GM18868 (cell line): ENCODE measurements around the gene TRIM28.
A peak's percentile ranks its signal among the peaks of the same experiment; 100 is the strongest.

Experiments
- ATAC-seq: cut with Tn5 transposase; IDR thresholded peaks from one replicate; pipeline ENCODE4 v1.9.1; 2021; ENCODE audit warnings: mild to moderate bottlenecking, moderate library complexity; ENCODE audit not compliant: unreplicated experiment

The TRIM28 gene

GRCh38 chr19:58559275-58560006, 15.6 kb downstream of the TRIM28 start:
- ATAC-seq, result peak; percentile 24

- ATAC-seq, result no peak
Measured at GRCh38 chr19:58560007-58560887, 16.4 kb downstream of the TRIM28 start.

GRCh38 chr19:58560921-58561320, 17.1 kb downstream of the TRIM28 start:
- ATAC-seq, result no peak

- no peak for ATAC-seq
Measured at GRCh38 chr19:58561373-58562121, 17.7 kb downstream of the TRIM28 start.

GRCh38 chr19:58562122-58563033, 18.5 kb downstream of the TRIM28 start:
- ATAC-seq, result no peak

DNA sequence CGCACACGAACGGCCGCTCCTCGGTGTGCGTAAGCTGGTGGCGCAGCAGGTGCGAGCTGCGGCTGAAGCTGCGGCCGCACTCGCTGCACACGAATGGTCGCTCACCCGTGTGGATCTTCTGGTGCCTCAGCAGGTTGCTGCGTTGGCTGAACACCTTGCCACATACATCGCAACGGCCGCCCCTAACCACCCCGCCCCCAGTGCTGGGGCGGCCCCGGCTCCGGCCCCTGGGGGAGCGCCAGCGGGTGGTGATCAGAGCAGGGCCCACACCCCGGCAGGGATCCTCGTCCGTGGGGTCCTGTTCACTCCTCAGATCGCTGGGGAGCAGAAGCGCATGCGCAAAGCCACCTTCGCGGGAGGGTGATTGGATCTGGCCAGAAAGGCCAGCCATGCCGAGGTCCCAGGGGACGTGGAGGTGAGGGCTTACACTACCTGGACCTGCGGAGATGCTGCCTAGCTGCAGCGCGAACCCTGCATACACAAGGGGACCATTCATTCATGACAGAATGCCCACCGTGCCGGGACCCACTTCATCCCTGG, 19.2 kb downstream of the TRIM28 start:
- ATAC-seq, result no peak

GRCh38 chr19:58563823-58564222, 20.0 kb downstream of the TRIM28 start:
- ATAC-seq, result no peak

DNA sequence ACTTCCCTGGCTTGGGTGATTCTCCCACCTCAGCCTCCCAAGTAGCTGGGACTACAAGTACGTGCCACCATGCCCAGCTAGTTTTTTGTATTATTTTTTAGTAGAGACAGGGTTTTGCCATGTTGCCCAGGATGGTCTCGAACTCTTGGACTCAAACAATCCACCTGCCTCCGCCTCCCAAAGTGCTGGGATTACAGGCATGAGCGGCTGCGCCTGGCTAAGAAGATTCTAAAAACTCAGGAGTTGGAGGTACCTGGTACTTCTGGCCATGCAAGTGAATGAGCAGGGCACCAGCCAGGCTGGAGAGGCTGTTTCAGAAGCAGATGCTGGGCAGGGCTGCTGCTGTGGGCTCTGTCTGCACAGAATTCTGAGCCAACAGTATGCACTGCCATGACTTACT, 23.1 kb downstream of the TRIM28 start:
- ATAC-seq, result no peak

DNA sequence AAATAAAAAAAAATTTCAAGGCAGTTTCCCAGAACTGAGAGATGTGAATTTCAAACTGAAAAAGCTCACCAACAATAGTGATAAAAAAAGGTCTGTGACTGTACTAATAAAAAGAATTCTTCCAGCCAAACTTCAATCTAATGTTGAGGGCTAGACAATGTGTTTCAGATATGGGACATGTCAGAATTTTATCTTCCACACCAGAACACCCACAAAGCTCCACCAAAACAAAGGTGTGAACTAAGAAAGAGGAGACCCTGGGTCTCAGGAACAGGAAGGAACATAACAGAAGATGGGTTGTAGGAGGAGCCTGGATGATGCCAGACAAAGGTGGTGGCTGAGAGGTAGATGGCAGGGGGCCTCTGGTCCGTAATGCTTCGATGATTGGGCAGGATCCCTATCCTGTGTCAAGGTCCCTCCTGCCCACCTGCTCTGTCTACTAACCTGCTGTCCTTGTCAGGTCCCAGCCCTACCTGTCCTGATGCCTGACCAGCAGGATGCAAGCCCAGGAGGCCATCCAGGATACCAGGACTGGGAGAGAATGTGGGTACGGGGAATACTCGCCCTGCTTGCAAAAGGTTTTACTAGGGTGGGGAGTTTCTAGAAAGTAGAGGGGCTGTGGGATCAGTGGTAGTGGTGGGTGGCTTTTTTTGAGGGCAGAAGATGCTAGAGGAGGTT, 24.7 kb downstream of the TRIM28 start:
- ATAC-seq, result no peak

- no peak for ATAC-seq
Measured at GRCh38 chr19:58569191-58569942, 25.5 kb downstream of the TRIM28 start.

DNA sequence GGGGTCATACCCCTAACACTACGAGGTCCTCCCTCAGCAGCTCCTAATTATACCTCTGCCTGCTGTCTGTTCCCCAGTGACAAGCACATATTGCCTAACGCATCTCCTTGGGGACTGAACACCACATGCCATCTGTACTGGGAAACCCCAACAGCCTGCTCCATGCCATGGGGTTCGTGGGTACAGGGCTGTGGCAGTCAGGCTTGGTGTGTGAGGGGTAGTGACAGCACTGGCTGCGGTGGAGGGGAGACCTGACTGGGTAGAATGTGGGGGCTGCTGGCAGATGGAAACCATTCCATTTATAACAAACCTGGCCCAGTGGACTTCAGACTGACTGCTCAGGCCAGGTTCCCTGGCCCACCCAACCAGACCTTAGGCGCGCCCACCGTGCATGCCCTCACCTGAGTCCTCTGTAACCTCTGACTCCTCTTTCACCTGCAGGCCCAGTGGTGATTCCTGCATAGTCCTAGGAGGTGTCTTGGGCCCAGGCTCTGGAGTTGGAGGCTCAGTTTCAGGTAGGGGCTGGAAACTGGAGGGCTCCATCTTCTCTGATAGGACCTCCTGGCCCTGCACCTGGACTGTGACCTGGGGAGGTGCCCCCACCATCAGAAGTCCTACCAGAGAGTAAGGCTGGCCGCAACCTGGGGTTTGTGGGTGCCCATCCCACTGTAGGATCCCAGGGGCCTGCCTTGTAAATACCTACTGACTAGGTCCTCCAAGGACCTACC, 26.2 kb downstream of the TRIM28 start:
- ATAC-seq, result no peak

DNA sequence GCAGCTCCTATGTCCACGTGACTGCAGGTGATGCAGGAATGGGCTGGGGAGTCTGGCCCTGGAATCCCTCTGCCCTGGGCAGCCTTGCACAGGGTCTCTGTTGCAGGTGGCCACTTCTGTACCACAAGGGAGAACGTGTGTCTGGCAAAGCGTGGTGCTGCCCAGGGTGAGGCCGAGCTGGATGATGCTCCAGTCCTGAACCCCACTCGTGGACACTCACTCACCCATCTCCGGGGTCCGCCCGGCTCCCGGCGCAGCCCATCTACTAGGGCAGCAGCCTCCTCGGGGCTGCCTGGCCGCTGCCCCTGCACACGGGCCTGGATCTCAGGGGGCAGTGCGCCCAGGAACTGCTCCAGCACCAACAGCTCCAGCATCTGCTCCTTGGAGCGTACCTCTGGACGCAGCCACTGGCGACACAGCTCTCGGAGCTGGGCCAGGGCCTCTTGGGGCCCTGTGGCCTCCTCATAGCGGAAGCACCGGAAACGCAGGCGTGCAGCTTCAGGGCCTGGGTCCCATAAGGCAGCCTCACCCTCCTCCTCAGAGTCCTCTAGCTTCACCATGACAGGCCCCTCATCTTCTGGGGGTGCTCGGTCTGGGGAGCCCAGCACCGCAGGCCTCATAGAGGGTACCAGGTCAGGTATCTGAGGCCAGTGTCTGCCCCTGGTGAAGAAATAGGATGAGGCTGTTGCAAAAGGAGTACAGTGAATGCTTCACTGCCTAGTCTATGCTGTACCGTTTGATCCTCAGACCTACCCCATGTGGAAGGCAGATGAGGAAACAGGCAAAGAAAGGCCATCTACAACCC, 27.1 kb downstream of the TRIM28 start:
- no peak for ATAC-seq

DNA sequence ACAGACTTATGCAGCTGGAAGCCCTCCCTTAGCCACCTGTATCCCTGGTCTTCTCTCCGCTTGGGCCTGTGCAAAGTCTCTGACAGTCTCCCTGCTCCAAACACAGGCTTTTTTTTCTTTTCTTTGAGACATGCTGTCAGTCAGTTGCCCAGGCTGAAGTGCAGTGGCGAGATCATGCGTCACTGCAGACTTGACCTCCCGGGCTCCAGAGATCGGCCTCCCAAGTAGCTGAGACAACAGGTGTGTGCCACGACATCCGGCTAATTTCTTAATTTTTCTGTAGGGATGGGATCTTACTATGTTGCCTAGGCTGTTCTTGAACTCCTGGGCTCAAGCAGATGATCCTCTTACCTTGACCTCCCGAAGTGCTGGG, 27.7 kb downstream of the TRIM28 start:
- no peak for ATAC-seq

DNA sequence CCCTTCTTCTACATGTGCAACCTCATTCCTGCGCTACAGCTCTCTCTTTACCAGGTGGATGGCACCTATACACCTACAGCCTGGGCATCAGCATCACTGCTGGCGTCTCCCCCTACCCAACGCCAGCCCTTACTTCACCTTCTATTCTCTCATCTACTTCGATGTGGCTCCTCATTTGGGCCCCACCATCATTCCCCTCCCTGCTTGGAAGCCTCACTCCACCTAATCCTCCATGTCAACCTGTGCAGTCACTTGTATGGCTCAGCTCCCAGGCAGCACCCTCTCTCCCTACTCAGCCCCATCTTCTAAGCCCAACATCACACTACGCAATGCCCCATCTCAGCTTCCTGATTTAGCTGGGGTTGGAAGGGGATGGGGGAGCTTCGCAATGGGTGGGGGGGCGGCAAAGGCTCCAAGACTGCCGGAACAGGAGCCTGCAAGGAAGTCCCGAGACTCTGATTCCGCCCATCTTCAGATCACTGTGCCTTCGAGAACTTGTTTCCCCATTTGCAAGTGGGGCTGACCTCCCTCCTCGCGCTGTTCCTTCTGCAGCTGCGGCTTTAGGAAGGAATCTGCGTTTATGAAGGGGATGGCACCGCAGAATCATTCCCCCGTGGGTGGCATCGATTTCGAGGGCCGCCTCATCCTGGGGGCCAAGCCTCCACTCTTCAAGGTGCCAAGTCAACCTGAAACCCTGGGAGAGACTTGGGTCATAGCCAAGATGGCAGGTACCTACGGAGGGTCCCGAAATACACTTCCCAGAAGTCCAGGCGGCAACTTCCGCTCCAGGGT, 28.4 kb downstream of the TRIM28 start:
- ATAC-seq, result no peak

DNA sequence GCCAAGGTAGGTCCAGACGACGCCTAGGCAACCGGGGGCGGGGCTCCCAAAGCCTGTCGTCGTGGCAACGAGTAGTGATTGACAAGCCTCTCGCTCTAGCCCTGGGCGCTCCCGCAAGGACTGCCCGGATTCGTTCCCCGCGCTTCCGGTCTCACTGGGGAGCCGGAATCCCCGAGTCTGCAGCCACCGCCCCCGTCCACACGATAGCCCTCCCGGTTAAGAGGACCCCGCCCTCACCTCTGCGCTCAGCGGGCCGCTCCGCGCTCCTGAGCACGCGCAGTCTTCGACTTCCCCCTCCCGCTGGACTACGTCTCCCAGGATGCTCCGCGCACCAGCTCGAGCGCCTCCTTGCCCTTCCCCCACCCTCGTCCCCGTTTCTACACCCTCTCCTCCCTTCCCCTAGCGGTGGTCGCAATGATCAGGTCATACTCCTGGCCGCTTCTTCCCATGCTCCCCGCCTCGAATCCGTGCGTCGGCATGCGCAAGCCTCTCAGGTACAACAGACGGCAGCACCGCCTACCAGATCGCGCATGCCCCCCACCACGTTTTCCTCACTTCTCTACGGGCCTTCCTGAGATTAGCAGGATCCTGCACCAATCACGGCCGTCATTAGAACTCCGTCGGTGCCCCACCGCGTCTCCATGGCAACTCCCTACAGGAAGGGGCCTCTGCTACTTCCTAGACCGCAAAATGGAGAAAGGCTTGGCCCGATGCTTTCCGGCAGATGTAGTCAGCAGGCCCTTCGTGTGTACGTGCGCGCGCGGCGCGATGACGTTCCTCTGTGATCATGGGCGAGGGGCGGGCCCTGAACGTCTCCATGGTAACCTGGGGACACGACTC, 29.2 kb downstream of the TRIM28 start, which contains the start of gene MZF1:
TSS of gene MZF1 (minus strand) at position 518 of the 840 bp plus-strand sequence. CDS start 1,946 bp downstream, outside the sequence.
- ATAC-seq, result peak; percentile 55
